Ascending aorta (tissue), 2 donors: ENCODE measurements around the gene PRR36. TPM values are rescaled to one million over a fixed set of nuclear protein-coding genes. Genes with fewer than 3 reads are reported as not detected.

ENCODE experiments used
- DNase-seq, 2 donors: peaks; one replicate each; pipeline ENCODE4 v3.0.0-alpha.2; 2019; ENCODE audit warnings: low spot score in 2 of 2
- H3K27ac ChIP-seq, 2 donors: fragments of 200-600 bp; sonication (generic); one replicate each; pipeline ENCODE4 v1.5.1; 2016 to 2017; ENCODE audit warnings: mild to moderate bottlenecking in 1 of 2
- H3K27me3 ChIP-seq: fragments of 200-600 bp; sonication (generic); one replicate; pipeline ENCODE4 v1.5.1; 2017
- H3K36me3 ChIP-seq, 2 donors: fragments of 200-600 bp; sonication (generic); one replicate each; pipeline ENCODE4 v1.5.1; 2016
- H3K4me1 ChIP-seq, 2 donors: fragments of 200-600 bp; sonication (generic); one replicate each; pipeline ENCODE4 v1.5.1; 2016 to 2017; ENCODE audit warnings: mild to moderate bottlenecking in 1 of 2
- H3K4me3 ChIP-seq, 2 donors: fragments of 200-600 bp; sonication (generic); one replicate each; pipeline ENCODE4 v1.5.1; 2016 to 2017; ENCODE audit warnings: mild to moderate bottlenecking in 1 of 2
- H3K9me3 ChIP-seq, 2 donors: fragments of 200-600 bp; sonication (generic); one replicate each; pipeline ENCODE4 v1.5.1; 2016
- intact Hi-C: fragments of 100-400 bp; cut with DNase I; formaldehyde crosslinking; loops from one replicate; pipeline ENCODE4 v1.15.1; 2023
- total RNA-seq: library from RNA; depleted of rRNA; stranded (reverse); fragments of >200 nt; gene quantifications from one replicate; pipeline ENCODE4 v1.1.0, GENCODE V29; 2016
- TF ChIP-seq, protein P1 (sequence below), 3 experiments: fragments of 200-600 bp in 2 of 3; fragments of 450-650 bp in 1 of 3; sonication (generic) in 2 of 3; IDR thresholded peaks; one replicate each; pipeline ENCODE4 v1.5.1; 2016 to 2019; ENCODE audit warnings: antibody characterized with exemption in 3 of 3, mild to moderate bottlenecking in 1 of 3, moderate library complexity in 1 of 3

Gene PRR36
- total RNA-seq, 1 donor from 2014 or later: not detected

DNA sequence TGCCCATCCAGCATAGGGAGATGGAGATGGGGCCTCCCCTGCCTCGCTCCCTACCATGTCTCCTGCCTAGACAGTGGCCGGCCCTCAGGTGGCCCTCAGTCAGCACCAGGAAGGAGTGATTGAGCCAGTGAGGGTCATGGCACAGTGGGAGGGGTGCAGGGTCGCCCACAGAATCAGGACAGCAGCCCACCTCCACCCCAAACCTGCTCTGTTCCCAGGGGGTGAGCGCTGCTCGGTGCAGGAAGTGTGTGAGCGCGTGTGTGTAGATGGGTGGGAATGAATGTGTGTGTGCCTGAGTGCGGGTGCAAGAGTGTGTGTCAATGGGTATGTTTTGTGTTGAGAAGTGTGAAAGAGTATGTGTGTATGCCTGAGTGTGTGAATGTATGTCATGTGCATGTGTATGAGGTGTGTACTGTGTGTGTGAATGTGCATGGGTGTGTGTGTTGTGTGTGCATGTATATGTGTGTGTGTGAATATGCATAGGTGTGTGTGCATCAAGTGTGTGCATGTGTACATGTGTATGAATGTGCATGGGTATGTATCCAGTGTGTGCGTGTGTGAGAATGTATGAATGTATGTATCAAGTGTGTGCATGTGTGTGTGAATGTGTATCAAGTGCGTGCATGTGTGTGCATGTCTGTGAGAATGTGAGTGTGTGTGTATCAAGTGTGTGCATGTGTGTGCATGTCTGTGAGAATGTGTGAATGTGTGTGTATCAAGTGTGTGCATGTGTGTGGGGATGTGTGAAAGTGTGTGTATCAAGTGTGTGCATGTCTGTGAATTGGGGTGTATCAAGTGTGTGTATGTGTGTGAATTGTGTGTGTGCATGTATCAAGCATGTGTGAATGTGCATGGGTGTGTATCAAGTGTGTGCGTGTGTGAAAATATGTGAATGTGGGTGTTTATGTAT is 32.2 kb downstream of the PRR36 start:
- Histone ChIP-seq H3K36me3 (no peaks in the 10 kb centered on the region), H3K4me1 (no peaks in the 10 kb centered on the region), H3K27ac (no peak overlapping the region), H3K4me3 (no peak overlapping the region), H3K9me3 (no peaks in the 10 kb centered on the region), H3K27me3 (no peaks in the 10 kb centered on the region)
- intact Hi-C loops: no loop called here
- TF ChIP-seq, protein P1, sequence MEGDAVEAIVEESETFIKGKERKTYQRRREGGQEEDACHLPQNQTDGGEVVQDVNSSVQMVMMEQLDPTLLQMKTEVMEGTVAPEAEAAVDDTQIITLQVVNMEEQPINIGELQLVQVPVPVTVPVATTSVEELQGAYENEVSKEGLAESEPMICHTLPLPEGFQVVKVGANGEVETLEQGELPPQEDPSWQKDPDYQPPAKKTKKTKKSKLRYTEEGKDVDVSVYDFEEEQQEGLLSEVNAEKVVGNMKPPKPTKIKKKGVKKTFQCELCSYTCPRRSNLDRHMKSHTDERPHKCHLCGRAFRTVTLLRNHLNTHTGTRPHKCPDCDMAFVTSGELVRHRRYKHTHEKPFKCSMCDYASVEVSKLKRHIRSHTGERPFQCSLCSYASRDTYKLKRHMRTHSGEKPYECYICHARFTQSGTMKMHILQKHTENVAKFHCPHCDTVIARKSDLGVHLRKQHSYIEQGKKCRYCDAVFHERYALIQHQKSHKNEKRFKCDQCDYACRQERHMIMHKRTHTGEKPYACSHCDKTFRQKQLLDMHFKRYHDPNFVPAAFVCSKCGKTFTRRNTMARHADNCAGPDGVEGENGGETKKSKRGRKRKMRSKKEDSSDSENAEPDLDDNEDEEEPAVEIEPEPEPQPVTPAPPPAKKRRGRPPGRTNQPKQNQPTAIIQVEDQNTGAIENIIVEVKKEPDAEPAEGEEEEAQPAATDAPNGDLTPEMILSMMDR (IDR thresholded peaks at IDR 0.05): no peak
- no peak for DNase-seq

DNA sequence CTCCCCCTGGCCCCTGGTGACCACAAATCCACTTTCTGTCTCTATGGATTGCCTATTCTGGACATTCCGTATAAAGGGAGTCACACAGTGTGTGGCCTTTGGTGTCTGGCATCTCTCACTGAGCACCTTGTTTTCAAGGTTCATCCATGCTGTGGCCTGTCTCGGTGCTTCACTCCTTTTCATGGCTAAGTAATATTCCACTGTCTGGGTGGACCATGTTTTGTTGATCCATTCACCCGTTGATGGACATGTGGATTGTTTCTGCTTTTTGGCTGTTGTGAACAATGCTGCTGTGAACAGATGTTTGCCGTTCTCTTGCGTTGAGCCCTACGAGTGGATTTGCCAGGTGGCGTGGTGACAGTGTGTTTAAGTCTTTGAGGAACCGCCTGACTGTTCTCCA is 33.6 kb downstream of the PRR36 start:
- H3K27ac ChIP-seq: no peak overlapping the region
- no peak overlapping the region for H3K4me3 ChIP-seq
- intact Hi-C loops: no loop called here
- DNase-seq: no peak
- no peaks in the 10 kb centered on the region for H3K9me3 ChIP-seq
- TF ChIP-seq, protein P1 (IDR thresholded peaks at IDR 0.05): no peak
- no peaks in the 10 kb centered on the region for H3K36me3 ChIP-seq
- no peaks in the 10 kb centered on the region for H3K4me1 ChIP-seq
- no peaks in the 10 kb centered on the region for H3K27me3 ChIP-seq

DNA sequence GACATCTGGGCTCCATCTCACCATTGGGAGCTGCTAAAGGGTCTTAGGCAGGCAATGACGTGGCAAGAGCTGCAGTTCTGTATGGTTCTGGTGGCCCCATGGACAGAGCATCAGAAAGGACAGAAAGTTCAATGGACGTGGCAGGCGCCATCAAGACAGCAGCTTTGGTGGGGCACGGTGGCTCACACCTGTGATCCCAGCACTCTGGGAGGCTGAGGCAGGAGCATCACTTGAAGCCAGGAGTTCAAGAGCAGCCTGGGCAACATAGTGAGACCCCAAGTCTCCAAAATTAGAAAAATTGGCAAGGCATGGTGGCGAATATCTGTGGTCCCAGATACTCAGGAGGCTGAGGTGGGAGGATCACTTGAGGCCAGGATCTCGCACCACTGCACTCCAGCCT is 34.7 kb downstream of the PRR36 start:
- Histone ChIP-seq H3K9me3 (no peaks in the 10 kb centered on the region), H3K36me3 (no peaks in the 10 kb centered on the region), H3K4me1 (no peaks in the 10 kb centered on the region), H3K27me3 (no peaks in the 10 kb centered on the region), H3K4me3 (no peak overlapping the region), H3K27ac (no peak overlapping the region)
- DNase-seq: no peak
- TF ChIP-seq, protein P1 (IDR thresholded peaks at IDR 0.05): no peak
- intact Hi-C loops: no loop called here

DNA sequence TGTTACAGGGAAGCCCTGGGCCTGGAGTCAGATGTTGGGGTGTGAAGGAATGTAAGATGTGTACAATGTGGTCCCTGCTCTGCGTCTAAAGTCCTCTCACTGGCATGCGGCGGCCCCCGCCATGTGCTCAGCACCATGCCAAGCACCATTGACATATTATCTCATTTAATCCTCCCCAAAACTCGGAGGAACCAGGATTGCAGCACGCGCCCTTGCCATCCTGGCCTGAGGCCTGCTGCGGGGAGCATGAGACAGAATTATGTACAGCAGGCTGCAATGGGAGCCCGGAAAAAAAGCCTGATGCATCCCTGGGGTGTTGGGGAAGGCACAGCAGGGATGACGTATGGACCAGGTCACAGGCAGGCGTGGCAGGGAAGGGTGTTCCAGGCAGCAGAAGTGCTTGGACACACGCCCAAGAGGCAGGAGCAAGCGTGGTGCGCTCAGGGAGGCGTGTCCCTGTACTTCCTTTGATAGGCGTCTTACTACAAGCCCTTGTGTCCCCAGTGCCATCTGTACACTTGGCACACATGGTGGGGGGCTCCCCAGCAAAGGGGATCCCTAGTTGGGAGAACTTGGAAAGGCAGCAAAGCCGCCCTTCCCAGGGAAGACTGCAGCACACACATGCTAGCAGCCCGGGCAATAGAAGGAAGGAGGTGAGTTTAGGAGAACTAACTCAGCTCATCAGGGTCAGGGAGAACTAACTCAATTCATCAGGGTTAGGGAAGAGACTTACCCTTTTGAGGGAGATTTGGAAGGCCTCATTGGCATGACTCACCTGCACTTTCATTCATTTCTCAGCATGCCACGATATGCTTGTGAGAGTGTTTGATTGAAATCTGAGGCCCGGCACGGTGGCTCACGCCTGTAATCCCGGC is 40.7 kb downstream of the PRR36 start:
- no peaks in the 10 kb centered on the region for H3K36me3 ChIP-seq
- no peak for DNase-seq
- H3K27ac ChIP-seq: no peak overlapping the region
- intact Hi-C loops: no loop called here
- peaks cover 3 to 9% of the 10 kb centered on the region in 2 donors for H3K4me1 ChIP-seq
- TF ChIP-seq, protein P1 (IDR thresholded peaks at IDR 0.05): no peak
- H3K9me3 ChIP-seq: no peaks in the 10 kb centered on the region
- H3K27me3 ChIP-seq: no peaks in the 10 kb centered on the region
- H3K4me3 ChIP-seq: no peak overlapping the region

DNA sequence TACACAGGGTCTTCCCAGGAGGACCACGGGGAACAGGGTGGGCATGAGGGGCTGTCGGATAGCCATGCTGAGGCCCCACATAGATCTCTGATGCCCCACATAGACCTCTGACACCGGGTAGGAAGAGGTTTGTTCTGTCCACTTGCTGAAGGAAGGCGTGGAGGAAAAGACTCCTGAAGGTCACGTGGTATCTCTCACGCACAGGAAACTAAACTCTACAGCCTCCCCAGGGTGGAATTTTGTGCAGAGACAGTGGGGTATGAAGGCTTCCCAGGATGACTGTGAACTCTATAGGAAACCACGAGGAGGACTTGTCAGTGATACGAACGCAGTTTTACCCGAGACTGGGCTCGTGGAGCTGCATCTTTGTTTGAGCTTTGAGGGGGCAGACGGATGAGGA is 41.4 kb downstream of the PRR36 start:
- no peak overlapping the region for H3K27ac ChIP-seq
- intact Hi-C loops: no loop called here
- no peaks in the 10 kb centered on the region for H3K27me3 ChIP-seq
- peaks cover 3 to 9% of the 10 kb centered on the region in 2 donors for H3K4me1 ChIP-seq
- no peaks in the 10 kb centered on the region for H3K9me3 ChIP-seq
- H3K36me3 ChIP-seq: no peaks in the 10 kb centered on the region
- TF ChIP-seq, protein P1 (IDR thresholded peaks at IDR 0.05): no peak
- H3K4me3 ChIP-seq: no peak overlapping the region
- no peak for DNase-seq
